SK-N-SH treated with all-trans-retinoic acid at 6 μM for 48 hours (cell line): Measurements from ENCODE around the gene TRUB1.
A peak's percentile ranks its signal among the peaks of the same experiment; 100 is the strongest.

Source experiments
- ATAC-seq: fragments of 200-7000 bp; cut with Tn5 transposase; 3 replicates; pipeline ENCODE4 v1.9.1; 2020; ENCODE audit warnings: mild to moderate bottlenecking, moderate library complexity
- ARNTL ChIP-seq: fragments of 450-650 bp; formaldehyde crosslinking; IDR thresholded peaks from 2 replicates; pipeline ENCODE4 v1.5.0; 2020; ENCODE audit warnings: low read depth, mild to moderate bottlenecking, moderate library complexity, borderline replicate concordance
- BACH2 ChIP-seq: fragments of 250-450 bp; sonication (Bioruptor Pico); IDR thresholded peaks from 2 replicates; pipeline ENCODE4 v1.9.0; 2021; ENCODE audit warnings: mild to moderate bottlenecking, borderline replicate concordance
- CSDC2 ChIP-seq: fragments of 250-450 bp; sonication (Bioruptor Pico); IDR thresholded peaks from 2 replicates; pipeline ENCODE4 v1.5.0; 2020; ENCODE audit warnings: mild to moderate bottlenecking, moderate library complexity
- ESRRG ChIP-seq: fragments of 250-450 bp; sonication (Bioruptor Pico); IDR thresholded peaks from 2 replicates; pipeline ENCODE4 v1.6.1; 2021; ENCODE audit warnings: mild to moderate bottlenecking
- GLIS3 ChIP-seq: fragments of 250-450 bp; sonication (Bioruptor Pico); IDR thresholded peaks from 2 replicates; pipeline ENCODE4 v1.5.0; 2020; ENCODE audit warnings: mild to moderate bottlenecking, moderate library complexity
- ISL1 ChIP-seq: fragments of 250-450 bp; sonication (Bioruptor Pico); IDR thresholded peaks from 2 replicates; pipeline ENCODE4 v2.1.2; 2022; ENCODE audit warnings: mild to moderate bottlenecking, moderate library complexity
- OSR1 ChIP-seq: fragments of 250-450 bp; sonication (Bioruptor Pico); IDR thresholded peaks from 2 replicates; pipeline ENCODE4 v1.8.0; 2022; ENCODE audit warnings: moderate library complexity, mild to moderate bottlenecking, inconsistent platforms
- PPARA ChIP-seq: fragments of 250-450 bp; sonication (Bioruptor Pico); IDR thresholded peaks from 2 replicates; pipeline ENCODE4 v1.5.0; 2020; ENCODE audit warnings: mild to moderate bottlenecking, borderline replicate concordance
- RARB ChIP-seq: fragments of 250-450 bp; sonication (Bioruptor Pico); IDR thresholded peaks from 2 replicates; pipeline ENCODE4 v1.8.0; 2021; ENCODE audit warnings: mild to moderate bottlenecking, moderate library complexity
- SNAI2 ChIP-seq: fragments of 250-450 bp; sonication (Bioruptor Pico); IDR thresholded peaks from 2 replicates; pipeline ENCODE4 v1.5.0; 2020; ENCODE audit warnings: mild to moderate bottlenecking, moderate library complexity
- ZFP3 ChIP-seq: fragments of 250-450 bp; sonication (Bioruptor Pico); IDR thresholded peaks from 2 replicates; pipeline ENCODE4 v1.5.0; 2020; ENCODE audit warnings: mild to moderate bottlenecking, moderate library complexity
- ZNF565 ChIP-seq: fragments of 450-650 bp; formaldehyde crosslinking; conservative IDR thresholded peaks from 2 replicates; pipeline ENCODE4 v1.5.0; 2020; ENCODE audit warnings: low read depth, mild to moderate bottlenecking, moderate library complexity
- ZNF70 ChIP-seq: fragments of 450-650 bp; formaldehyde crosslinking; IDR thresholded peaks from 2 replicates; pipeline ENCODE4 v1.5.0; 2020; ENCODE audit warnings: mild to moderate bottlenecking, moderate library complexity
- TF ChIP-seq, protein P1 (sequence below): fragments of 250-450 bp; sonication (Bioruptor Pico); IDR thresholded peaks from 2 replicates; pipeline ENCODE4 v1.8.0; 2021; ENCODE audit warnings: low read depth, mild to moderate bottlenecking, moderate library complexity, borderline replicate concordance
- TF ChIP-seq, protein P2 (sequence below): fragments of 250-450 bp; sonication (Bioruptor Pico); IDR thresholded peaks from 2 replicates; pipeline ENCODE4 v1.5.1; 2021; ENCODE audit warnings: mild to moderate bottlenecking, moderate library complexity
- TF ChIP-seq, protein P3 (sequence below): fragments of 250-450 bp; sonication (Bioruptor Pico); IDR thresholded peaks from 2 replicates; pipeline ENCODE4 v1.8.0; 2020; ENCODE audit warnings: mild to moderate bottlenecking, moderate library complexity, borderline replicate concordance

TRUB1 gene

DNA sequence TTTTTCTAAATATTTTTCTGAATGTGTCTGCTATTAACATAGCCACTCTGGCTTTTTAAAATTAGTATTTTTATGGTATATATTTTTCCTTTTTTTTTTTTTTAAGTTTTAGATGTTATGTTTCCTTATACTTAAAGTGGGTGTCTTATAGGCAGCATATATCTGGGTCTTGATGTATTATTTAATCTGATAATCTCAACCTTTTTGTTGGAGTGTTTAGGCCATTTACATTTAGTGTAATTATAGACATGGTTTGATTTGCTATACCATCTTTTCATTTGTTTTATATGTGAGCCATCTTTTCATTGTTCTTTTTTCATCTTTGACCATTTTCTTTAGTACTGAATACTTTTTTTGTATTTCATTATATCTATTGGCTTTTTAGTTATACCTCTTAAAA lies 45.0 kb downstream of the TRUB1 start:
- no peak for TF ChIP-seq ZNF70 (CRISPR knock-in tag)
- TF ChIP-seq, protein P1, sequence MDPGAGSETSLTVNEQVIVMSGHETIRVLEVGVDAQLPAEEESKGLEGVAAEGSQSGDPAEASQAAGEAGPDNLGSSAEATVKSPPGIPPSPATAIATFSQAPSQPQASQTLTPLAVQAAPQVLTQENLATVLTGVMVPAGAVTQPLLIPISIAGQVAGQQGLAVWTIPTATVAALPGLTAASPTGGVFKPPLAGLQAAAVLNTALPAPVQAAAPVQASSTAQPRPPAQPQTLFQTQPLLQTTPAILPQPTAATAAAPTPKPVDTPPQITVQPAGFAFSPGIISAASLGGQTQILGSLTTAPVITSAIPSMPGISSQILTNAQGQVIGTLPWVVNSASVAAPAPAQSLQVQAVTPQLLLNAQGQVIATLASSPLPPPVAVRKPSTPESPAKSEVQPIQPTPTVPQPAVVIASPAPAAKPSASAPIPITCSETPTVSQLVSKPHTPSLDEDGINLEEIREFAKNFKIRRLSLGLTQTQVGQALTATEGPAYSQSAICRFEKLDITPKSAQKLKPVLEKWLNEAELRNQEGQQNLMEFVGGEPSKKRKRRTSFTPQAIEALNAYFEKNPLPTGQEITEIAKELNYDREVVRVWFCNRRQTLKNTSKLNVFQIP (CRISPR knock-in tag) = no peak
- no peak for TF ChIP-seq SNAI2 (CRISPR knock-in tag)
- TF ChIP-seq ARNTL (CRISPR knock-in tag) = no peak
- no peak for TF ChIP-seq ZFP3
- no peak for TF ChIP-seq ESRRG (CRISPR knock-in tag)
- TF ChIP-seq, protein P2, sequence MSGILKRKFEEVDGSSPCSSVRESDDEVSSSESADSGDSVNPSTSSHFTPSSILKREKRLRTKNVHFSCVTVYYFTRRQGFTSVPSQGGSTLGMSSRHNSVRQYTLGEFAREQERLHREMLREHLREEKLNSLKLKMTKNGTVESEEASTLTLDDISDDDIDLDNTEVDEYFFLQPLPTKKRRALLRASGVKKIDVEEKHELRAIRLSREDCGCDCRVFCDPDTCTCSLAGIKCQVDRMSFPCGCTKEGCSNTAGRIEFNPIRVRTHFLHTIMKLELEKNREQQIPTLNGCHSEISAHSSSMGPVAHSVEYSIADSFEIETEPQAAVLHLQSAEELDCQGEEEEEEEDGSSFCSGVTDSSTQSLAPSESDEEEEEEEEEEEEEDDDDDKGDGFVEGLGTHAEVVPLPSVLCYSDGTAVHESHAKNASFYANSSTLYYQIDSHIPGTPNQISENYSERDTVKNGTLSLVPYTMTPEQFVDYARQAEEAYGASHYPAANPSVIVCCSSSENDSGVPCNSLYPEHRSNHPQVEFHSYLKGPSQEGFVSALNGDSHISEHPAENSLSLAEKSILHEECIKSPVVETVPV = no peak
- TF ChIP-seq OSR1 = no peak
- TF ChIP-seq PPARA (CRISPR knock-in tag) = no peak
- no peak for TF ChIP-seq RARB (CRISPR knock-in tag)
- TF ChIP-seq, protein P3, sequence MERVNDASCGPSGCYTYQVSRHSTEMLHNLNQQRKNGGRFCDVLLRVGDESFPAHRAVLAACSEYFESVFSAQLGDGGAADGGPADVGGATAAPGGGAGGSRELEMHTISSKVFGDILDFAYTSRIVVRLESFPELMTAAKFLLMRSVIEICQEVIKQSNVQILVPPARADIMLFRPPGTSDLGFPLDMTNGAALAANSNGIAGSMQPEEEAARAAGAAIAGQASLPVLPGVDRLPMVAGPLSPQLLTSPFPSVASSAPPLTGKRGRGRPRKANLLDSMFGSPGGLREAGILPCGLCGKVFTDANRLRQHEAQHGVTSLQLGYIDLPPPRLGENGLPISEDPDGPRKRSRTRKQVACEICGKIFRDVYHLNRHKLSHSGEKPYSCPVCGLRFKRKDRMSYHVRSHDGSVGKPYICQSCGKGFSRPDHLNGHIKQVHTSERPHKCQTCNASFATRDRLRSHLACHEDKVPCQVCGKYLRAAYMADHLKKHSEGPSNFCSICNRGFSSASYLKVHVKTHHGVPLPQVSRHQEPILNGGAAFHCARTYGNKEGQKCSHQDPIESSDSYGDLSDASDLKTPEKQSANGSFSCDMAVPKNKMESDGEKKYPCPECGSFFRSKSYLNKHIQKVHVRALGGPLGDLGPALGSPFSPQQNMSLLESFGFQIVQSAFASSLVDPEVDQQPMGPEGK (CRISPR knock-in tag) = no peak
- ATAC-seq = no peak

DNA sequence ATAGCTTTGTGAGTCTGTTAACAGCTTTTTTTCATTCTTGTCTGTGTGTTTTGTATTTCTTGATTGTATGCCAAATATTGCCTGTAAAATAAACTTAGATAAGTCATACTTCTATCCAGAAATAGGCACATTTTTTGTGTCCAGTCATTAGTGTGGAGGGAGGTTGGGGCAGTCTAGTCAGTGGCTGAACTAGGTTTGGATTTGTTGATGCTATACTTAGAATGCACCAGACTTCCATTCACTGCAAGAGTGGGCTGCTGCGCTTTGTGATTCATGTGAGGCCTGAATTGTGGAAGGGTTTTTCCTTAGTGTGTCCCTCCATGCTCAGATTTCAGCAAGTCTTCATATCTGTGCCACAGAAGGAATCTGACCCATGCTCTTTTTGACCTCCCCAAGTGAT lies 50.0 kb downstream of the TRUB1 start:
- TF ChIP-seq BACH2 (CRISPR knock-in tag) = no peak
- no peak for TF ChIP-seq RARB (CRISPR knock-in tag)
- no peak for TF ChIP-seq GLIS3
- TF ChIP-seq PPARA (CRISPR knock-in tag) = no peak
- no peak for TF ChIP-seq ZNF565 (CRISPR knock-in tag)
- no peak for TF ChIP-seq ESRRG (CRISPR knock-in tag)
- TF ChIP-seq ISL1 (CRISPR knock-in tag) = no peak

DNA sequence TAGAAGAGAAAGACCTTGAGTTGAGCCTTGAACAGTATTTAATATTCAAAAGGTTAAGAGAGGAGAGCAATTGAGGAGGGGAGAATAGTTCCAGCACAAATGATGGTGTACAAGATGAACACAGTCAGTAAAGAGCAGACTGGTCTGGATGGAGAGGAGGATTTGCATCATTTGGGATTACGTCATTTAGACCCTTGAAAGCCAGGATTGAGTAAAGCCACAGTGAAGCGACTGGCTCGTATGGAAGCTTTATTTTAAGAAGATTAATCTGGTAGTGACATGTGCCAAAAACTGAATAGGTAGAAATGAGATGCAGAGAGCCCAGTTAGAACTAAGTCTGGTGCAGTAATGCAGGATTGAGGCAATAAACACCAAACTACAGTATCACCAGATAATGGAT lies 52.6 kb downstream of the TRUB1 start:
- no peak for TF ChIP-seq CSDC2 (CRISPR knock-in tag)
- ATAC-seq = no peak

More for the DNA sequence above, 50.0 kb downstream of the TRUB1 start:
- no peak for ATAC-seq

DNA sequence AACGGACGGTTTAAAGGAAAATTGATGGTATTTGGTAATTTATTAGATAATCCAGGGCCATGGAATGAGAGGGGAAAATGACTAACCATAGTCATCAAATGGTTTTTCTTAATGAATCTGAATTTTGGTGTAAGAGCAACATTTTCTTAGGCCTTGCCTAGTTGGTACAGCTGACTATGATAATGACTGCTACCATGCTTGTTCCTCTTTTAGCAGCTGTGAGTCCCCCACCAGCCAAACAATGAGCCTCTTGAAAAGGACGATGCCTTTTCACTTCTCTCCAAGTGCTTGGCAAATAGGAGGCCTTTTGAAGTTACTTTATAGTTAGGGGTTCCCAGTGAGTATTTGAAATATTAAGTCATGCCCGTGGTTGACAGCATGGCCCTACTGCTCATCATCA lies 53.0 kb downstream of the TRUB1 start:
- no peak for ATAC-seq
- TF ChIP-seq ZNF70 (CRISPR knock-in tag) (no peak), PPARA (CRISPR knock-in tag) (no peak)

DNA sequence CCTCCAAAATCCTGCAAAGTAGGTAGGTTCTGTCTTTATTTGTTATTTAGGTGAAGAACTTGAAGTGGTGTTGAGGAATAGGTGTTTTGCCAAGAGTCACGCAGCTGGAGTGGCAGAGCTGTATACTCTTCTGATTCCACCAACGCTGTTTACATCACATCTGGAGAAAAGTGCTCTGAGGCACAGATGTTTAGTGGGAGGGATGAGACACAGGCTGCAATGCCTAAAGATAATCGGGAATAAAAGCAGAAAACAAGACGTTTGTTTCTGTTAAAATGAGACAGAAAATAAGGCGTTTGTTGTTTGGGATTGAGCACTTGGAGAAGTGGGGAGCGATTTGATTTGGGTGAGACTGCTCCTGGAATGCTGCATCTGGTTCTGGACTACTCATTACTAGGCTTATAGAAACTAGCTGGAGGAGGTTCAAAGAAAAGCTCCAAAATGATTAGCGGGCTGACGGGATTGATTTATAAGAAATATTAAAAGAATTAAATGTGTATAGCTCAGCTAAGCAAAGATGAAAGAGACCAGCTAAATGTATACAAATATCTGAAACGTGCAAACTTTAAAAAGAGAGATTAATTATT lies 54.3 kb downstream of the TRUB1 start:
- ATAC-seq = no peak
- TF ChIP-seq, protein P2 = no peak
- TF ChIP-seq, all 23 proteins: peak for 0

DNA sequence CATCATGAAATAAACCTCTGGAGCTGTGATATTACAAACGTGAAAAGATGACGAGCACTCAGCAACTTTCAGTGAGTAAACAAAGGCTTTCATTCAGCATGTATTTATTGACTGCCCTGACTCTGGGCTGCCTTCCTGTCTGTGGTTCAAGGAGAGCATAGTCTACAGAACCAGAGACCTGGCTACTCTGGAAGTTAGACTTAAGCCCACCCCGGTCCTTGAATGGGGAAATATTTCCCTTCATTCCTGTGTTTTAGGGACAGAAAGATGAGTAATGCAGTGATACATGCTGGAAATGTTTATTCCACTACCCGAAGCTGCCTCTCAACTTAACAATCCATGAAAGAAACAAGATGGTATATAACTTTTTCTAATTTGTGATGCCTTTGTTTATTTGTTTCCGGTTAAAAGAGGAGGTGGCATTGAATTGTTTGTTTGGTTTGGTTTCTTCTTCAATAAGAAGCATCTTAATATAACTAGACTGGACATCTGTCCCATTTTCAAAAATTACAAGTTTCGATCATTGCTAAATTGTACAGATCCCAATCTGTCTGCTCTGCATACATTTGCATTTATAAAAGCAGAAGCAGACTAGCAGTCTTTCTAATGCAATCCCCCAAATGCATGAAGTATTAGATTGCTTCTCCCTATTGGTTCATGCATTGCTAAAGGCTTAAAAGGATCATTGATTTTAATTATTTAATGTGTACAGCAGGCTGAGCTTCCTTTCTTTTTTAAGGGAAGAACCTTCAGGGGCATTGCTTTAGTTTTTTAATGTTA lies 57.7 kb downstream of the TRUB1 start:
- TF ChIP-seq SNAI2 (CRISPR knock-in tag) = no peak
- TF ChIP-seq, protein P1 (CRISPR knock-in tag) = no peak
- ATAC-seq = peak; percentile 53; the same call in 2 of the 3 replicates
